Measurements from ENCODE around the gene OCRL.

- TF ChIP-seq CTCF (conservative IDR thresholded peaks at IDR 0.05; ENCODE audit: low read depth, low read length) (no peak), EZH2 (IDR thresholded peaks at IDR 0.05; ENCODE audit: borderline replicate concordance, low read depth, low read length, poor library complexity, severe bottlenecking) (no peak)
These were observed 10.3 kb upstream of the OCRL start for GRCh38 chrX:129529685-129530281.
